Neural progenitor cell (in vitro differentiated cells): Measurements from ENCODE around the gene TCF15. TPM values are rescaled to one million over a fixed set of nuclear protein-coding genes. Genes with fewer than 3 reads are reported as not detected.

Source experiments
- DNase-seq: peaks from one replicate; pipeline ENCODE4 v3.0.0-alpha.2; 2016; ENCODE audit warnings: low spot score
- H2AFZ ChIP-seq: fragments of 200-600 bp; sonication (generic); replicated peaks from 2 replicates; pipeline ENCODE4 v1.6.1; 2016; ENCODE audit warnings: antibody characterized with exemption
- H3F3A ChIP-seq: fragments of 200-600 bp; sonication (generic); 2 replicates; pipeline ENCODE4 v1.6.1; 2016; ENCODE audit warnings: antibody characterized with exemption, low read depth
- H3K27ac ChIP-seq: fragments of 200-600 bp; sonication (generic); 2 replicates; pipeline ENCODE4 v1.5.1; 2016; ENCODE audit warnings: mild to moderate bottlenecking
- H3K27me3 ChIP-seq: fragments of 200-600 bp; sonication (generic); 2 replicates; pipeline ENCODE4 v1.6.1; 2016; ENCODE audit warnings: mild to moderate bottlenecking, moderate library complexity
- H3K36me3 ChIP-seq: fragments of 200-600 bp; sonication (generic); 2 replicates; pipeline ENCODE4 v1.5.1; 2016
- H3K4me1 ChIP-seq: fragments of 200-600 bp; sonication (generic); 2 replicates; pipeline ENCODE4 v1.6.1; 2016; ENCODE audit warnings: mixed run types
- H3K4me2 ChIP-seq: fragments of 200-600 bp; sonication (generic); 2 replicates; pipeline ENCODE4 v1.6.1; 2016
- H3K4me3 ChIP-seq: fragments of 200-600 bp; sonication (generic); 2 replicates; pipeline ENCODE4 v1.5.1; 2016
- H3K79me2 ChIP-seq: fragments of 200-600 bp; sonication (generic); 2 replicates; pipeline ENCODE4 v1.6.1; 2016; ENCODE audit warnings: low read depth
- H3K9ac ChIP-seq: fragments of 200-600 bp; sonication (generic); 2 replicates; pipeline ENCODE4 v1.6.1; 2016
- H3K9me3 ChIP-seq: fragments of 200-600 bp; sonication (generic); 2 replicates; pipeline ENCODE4 v1.5.1; 2016; ENCODE audit warnings: low read depth
- H4K20me1 ChIP-seq: fragments of 200-600 bp; sonication (generic); 2 replicates; pipeline ENCODE4 v1.6.1; 2016; ENCODE audit warnings: low read depth
- H3K27ac Mint-ChIP-seq: 3 replicates; pipeline ENCODE4 v1.8.0; 2021; ENCODE audit warnings: mixed read lengths
- H3K27me3 Mint-ChIP-seq: 2 replicates; pipeline ENCODE4 v1.8.0; 2022; ENCODE audit warnings: low read depth, mild to moderate bottlenecking, inconsistent platforms, moderate library complexity, mixed read lengths; ENCODE audit not compliant: insufficient read depth
- H3K36me3 Mint-ChIP-seq: 3 replicates; pipeline ENCODE4 v1.8.0; 2021; ENCODE audit warnings: mixed read lengths
- H3K4me1 Mint-ChIP-seq: 3 replicates; pipeline ENCODE4 v1.8.0; 2021; ENCODE audit warnings: mixed read lengths
- H3K4me3 Mint-ChIP-seq: 3 replicates; pipeline ENCODE4 v1.8.0; 2021; ENCODE audit warnings: mild to moderate bottlenecking, moderate library complexity, mixed read lengths
- H3K9me3 Mint-ChIP-seq: 3 replicates; pipeline ENCODE4 v1.8.0; 2020; ENCODE audit warnings: mixed read lengths
- EZH2 ChIP-seq: fragments of 200-600 bp; sonication (generic); IDR thresholded peaks from 2 replicates; pipeline ENCODE4 v1.6.1; 2017; ENCODE audit warnings: antibody characterized with exemption, mild to moderate bottlenecking, moderate library complexity
- EZH2phosphoT487 ChIP-seq: fragments of 200-600 bp; sonication (generic); IDR thresholded peaks from 2 replicates; pipeline ENCODE4 v1.6.1; 2017; ENCODE audit warnings: antibody characterized with exemption
- total RNA-seq: library from RNA; depleted of rRNA; stranded (reverse); fragments of >200 nt; gene quantifications from 2 replicates; pipeline ENCODE4 v1.2.3, GENCODE V29; 2015; ENCODE audit warnings: low replicate concordance
- TF ChIP-seq, protein P1 (sequence below): fragments of 200-600 bp; sonication (generic); IDR thresholded peaks from 2 replicates; pipeline ENCODE4 v1.5.1; 2017; ENCODE audit warnings: antibody characterized with exemption, mild to moderate bottlenecking

The TCF15 gene
- total RNA-seq, 1 donor from 2014 or later = 0.07 TPM

DNA sequence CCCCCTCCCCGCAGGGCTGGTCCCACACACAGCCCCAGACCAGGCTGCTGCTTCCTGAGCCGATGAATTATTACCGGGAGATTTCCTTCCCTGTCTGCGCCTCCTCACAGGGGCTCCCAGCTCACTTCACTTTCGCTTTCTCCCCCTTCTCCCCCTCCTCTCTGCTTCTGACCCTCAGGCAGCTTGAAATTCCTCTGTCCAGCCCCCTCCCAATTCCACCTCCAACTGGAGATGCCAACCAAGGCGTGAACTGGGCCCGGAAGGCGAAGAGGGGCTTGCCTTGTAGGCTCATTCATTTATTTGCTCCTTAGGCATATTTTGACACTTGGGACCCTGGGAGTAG, 1.7 kb upstream of the TCF15 start:
- peaks cover 67% of the 10 kb centered on the region for H3K27me3 ChIP-seq

GRCh38 chr20:611047-611842, 1.1 kb upstream of the TCF15 start:
- H3K36me3 Mint-ChIP-seq = no peaks in the 10 kb centered on the region
- Histone ChIP-seq H3K9me3 (no peaks in the 10 kb centered on the region), H2AFZ (no peak overlapping the region), H3F3A (peaks cover 18% of the 10 kb centered on the region), H3K36me3 (no peaks in the 10 kb centered on the region), H3K4me2 (no peak overlapping the region), H3K4me1 (no peaks in the 10 kb centered on the region), H3K9ac (no peak overlapping the region), H3K4me3 (no peak overlapping the region), H3K27ac (no peak overlapping the region), H3K27me3 (peaks cover 67% of the 10 kb centered on the region), H4K20me1 (peaks cover 22% of the 10 kb centered on the region), H3K79me2 (no peaks in the 10 kb centered on the region)
- peaks cover 34% of the 10 kb centered on the region for H3K27me3 Mint-ChIP-seq
- TF ChIP-seq EZH2 (no peak), EZH2phosphoT487 (no peak)
- TF ChIP-seq, protein P1, sequence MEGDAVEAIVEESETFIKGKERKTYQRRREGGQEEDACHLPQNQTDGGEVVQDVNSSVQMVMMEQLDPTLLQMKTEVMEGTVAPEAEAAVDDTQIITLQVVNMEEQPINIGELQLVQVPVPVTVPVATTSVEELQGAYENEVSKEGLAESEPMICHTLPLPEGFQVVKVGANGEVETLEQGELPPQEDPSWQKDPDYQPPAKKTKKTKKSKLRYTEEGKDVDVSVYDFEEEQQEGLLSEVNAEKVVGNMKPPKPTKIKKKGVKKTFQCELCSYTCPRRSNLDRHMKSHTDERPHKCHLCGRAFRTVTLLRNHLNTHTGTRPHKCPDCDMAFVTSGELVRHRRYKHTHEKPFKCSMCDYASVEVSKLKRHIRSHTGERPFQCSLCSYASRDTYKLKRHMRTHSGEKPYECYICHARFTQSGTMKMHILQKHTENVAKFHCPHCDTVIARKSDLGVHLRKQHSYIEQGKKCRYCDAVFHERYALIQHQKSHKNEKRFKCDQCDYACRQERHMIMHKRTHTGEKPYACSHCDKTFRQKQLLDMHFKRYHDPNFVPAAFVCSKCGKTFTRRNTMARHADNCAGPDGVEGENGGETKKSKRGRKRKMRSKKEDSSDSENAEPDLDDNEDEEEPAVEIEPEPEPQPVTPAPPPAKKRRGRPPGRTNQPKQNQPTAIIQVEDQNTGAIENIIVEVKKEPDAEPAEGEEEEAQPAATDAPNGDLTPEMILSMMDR = no peak
- no peak overlapping the region for H3K27ac Mint-ChIP-seq
- H3K4me3 Mint-ChIP-seq = peak overlapping the region; percentile 78
- no peaks in the 10 kb centered on the region for H3K9me3 Mint-ChIP-seq
- no peak for DNase-seq
- peaks cover 11% of the 10 kb centered on the region for H3K4me1 Mint-ChIP-seq

More for the DNA sequence above, 1.7 kb upstream of the TCF15 start:
- H3K36me3 ChIP-seq = no peaks in the 10 kb centered on the region
- Mint-ChIP-seq H3K27ac (no peak overlapping the region), H3K4me3 (no peak overlapping the region), H3K4me1 (peaks cover 11% of the 10 kb centered on the region), H3K27me3 (peaks cover 36% of the 10 kb centered on the region), H3K9me3 (peaks cover 2% of the 10 kb centered on the region), H3K36me3 (no peaks in the 10 kb centered on the region)
- H3K27ac ChIP-seq = no peak overlapping the region
- H2AFZ ChIP-seq = no peak overlapping the region
- DNase-seq = peak; percentile 34
- H4K20me1 ChIP-seq = peaks cover 22% of the 10 kb centered on the region
- no peak overlapping the region for H3K4me2 ChIP-seq
- H3K4me3 ChIP-seq = no peak overlapping the region
- H3F3A ChIP-seq = peaks cover 18% of the 10 kb centered on the region
- H3K4me1 ChIP-seq = no peaks in the 10 kb centered on the region
- H3K79me2 ChIP-seq = no peaks in the 10 kb centered on the region
- H3K9ac ChIP-seq = no peak overlapping the region
- H3K9me3 ChIP-seq = no peaks in the 10 kb centered on the region
- TF ChIP-seq EZH2 (no peak), EZH2phosphoT487 (no peak)
- TF ChIP-seq, protein P1 = no peak

DNA sequence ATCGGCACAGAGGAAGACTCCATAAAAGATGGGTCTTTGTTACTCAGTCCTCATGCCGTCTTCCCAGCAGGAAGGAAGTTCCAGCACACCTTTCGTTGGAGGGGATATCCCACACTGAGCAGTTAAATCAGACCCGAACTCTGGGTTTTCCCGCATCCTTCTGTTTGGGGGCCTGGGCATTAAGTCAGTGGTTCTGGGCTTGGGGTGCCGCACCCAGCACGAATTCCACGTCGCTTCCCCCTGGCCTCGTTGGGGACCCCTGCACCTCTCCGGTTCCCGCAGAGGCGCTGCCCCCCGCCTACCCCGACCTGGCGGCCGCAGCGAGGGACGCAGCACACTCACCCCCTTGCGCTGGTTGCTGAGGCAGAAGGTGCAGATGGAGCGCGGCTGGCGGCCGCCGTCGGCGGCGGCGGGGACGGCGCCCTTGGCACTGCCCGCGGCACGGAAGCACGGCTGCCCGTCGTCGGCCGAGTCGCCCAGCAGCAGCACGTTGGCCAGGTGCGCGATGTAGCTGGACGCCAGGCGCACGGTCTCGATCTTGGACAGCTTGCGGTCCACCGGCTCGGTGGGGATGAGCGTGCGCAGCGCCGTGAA, 641 bp downstream of the TCF15 start:
- Histone ChIP-seq H3K9ac (no peak overlapping the region), H4K20me1 (peaks cover 22% of the 10 kb centered on the region), H3K79me2 (no peaks in the 10 kb centered on the region), H2AFZ (peak overlapping the region; percentile 57), H3K27ac (no peak overlapping the region), H3K36me3 (no peaks in the 10 kb centered on the region), H3K9me3 (no peaks in the 10 kb centered on the region), H3K4me1 (no peaks in the 10 kb centered on the region), H3K4me2 (peak overlapping the region; percentile 72), H3F3A (peaks cover 18% of the 10 kb centered on the region), H3K27me3 (peaks cover 67% of the 10 kb centered on the region), H3K4me3 (peak overlapping the region; percentile 40)
- DNase-seq = no peak
- Mint-ChIP-seq H3K36me3 (no peaks in the 10 kb centered on the region), H3K27me3 (peaks cover 35% of the 10 kb centered on the region), H3K27ac (no peak overlapping the region), H3K9me3 (no peaks in the 10 kb centered on the region), H3K4me1 (peaks cover 11% of the 10 kb centered on the region), H3K4me3 (peak overlapping the region; percentile 64)
- peak; percentile 87 for TF ChIP-seq EZH2phosphoT487
- TF ChIP-seq, protein P1 = no peak
- TF ChIP-seq EZH2 = peak; percentile 94
